Choroid plexus epithelial cell (primary cell): ENCODE data around the gene RELN.

Experiments
- DNase-seq: peaks from one replicate; pipeline ENCODE4 v3.0.0-alpha.2; 2010; ENCODE audit warnings: low read depth
- H3K4me3 ChIP-seq: 2 replicates; pipeline ENCODE4 v1.5.1; 2011; ENCODE audit warnings: low read depth, mild to moderate bottlenecking, control low read depth, low read length, moderate library complexity
- TF ChIP-seq, protein P1 (sequence below): conservative IDR thresholded peaks from 2 replicates; pipeline ENCODE4 v1.5.1; 2011; ENCODE audit warnings: low read depth, mild to moderate bottlenecking, control low read depth, inconsistent platforms, low read length, moderate library complexity

Gene RELN

DNA sequence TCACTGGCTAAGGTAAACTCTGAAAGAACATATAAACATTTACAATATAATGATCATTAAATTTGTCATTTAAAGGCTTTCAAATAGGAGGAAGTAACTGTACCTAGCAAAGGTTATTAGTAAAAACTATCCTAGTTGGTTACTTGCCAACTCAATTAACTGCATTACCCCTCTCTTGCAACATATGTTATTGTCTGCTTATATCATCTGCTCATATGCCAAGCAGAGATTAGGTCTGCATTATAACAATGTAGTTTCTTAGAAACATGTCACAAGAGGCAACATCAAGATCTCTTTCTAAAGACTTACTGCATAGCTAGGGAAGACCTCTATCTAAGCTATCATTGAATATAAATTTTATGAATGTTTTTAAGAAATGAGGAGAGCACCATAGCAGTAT, 132.5 kb downstream of the RELN start:
- TF ChIP-seq, protein P1, sequence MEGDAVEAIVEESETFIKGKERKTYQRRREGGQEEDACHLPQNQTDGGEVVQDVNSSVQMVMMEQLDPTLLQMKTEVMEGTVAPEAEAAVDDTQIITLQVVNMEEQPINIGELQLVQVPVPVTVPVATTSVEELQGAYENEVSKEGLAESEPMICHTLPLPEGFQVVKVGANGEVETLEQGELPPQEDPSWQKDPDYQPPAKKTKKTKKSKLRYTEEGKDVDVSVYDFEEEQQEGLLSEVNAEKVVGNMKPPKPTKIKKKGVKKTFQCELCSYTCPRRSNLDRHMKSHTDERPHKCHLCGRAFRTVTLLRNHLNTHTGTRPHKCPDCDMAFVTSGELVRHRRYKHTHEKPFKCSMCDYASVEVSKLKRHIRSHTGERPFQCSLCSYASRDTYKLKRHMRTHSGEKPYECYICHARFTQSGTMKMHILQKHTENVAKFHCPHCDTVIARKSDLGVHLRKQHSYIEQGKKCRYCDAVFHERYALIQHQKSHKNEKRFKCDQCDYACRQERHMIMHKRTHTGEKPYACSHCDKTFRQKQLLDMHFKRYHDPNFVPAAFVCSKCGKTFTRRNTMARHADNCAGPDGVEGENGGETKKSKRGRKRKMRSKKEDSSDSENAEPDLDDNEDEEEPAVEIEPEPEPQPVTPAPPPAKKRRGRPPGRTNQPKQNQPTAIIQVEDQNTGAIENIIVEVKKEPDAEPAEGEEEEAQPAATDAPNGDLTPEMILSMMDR = no peak
- no peak overlapping the region for H3K4me3 ChIP-seq
- no peak for DNase-seq

DNA sequence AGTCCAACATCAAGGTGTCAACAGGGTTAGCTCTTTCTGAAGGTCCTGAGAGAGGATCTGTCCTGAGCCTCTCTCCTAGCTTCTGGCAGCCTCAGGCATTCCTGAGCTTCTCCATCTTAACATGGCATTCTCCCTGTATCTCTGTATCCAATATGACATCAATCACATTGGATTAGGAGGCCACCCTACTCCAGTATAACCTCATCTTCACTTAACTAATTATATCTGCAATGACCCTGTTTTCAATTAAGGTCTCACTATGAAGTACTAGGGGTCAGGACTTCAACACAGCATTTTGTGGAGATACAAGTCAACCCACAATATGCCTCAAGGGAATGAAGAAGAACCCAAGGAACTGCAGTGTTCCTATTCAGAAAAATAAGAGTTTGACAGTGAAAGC, 133.8 kb downstream of the RELN start:
- H3K4me3 ChIP-seq = no peak overlapping the region
- TF ChIP-seq, protein P1 = no peak
- DNase-seq = no peak

DNA sequence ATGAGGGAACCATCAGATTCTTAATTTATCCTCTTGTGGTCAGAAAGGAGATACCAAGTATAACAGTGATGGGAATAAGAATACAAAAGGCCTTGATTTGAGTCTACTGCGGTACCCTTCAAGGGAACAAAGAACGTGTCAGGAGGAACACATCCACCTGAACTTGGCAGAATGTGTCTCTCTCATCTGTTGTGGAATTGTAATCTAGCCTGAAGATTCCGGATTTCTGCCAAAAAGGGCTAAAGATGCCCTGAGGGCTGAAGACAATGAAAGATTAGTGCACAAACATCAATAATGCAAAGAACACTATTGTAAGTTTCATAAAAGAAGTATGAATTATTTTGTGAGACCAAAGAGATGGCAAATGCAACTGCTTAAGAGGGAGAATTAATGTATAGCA, 134.8 kb downstream of the RELN start:
- TF ChIP-seq, protein P1 = no peak
- DNase-seq = no peak
- no peak overlapping the region for H3K4me3 ChIP-seq

DNA sequence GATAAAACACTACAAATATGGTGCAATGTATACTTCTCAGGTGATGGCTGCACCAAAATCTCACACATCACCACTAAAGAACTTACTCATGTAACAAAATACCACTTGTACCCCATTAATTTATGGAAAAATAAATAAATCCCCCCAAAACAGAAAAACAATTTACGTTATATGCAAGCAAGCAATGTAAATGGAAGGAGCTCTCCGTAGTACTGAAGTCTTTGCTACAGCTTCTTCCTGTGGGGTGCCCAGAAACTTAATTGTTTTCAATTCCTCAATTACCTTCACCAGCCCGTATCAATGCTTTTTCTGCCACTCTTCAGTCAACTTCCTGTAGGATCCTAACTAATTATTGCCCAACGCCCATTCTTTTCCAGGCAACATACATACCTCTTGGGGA, 138.1 kb downstream of the RELN start:
- TF ChIP-seq, protein P1 = no peak
- DNase-seq = peak; percentile 40

DNA sequence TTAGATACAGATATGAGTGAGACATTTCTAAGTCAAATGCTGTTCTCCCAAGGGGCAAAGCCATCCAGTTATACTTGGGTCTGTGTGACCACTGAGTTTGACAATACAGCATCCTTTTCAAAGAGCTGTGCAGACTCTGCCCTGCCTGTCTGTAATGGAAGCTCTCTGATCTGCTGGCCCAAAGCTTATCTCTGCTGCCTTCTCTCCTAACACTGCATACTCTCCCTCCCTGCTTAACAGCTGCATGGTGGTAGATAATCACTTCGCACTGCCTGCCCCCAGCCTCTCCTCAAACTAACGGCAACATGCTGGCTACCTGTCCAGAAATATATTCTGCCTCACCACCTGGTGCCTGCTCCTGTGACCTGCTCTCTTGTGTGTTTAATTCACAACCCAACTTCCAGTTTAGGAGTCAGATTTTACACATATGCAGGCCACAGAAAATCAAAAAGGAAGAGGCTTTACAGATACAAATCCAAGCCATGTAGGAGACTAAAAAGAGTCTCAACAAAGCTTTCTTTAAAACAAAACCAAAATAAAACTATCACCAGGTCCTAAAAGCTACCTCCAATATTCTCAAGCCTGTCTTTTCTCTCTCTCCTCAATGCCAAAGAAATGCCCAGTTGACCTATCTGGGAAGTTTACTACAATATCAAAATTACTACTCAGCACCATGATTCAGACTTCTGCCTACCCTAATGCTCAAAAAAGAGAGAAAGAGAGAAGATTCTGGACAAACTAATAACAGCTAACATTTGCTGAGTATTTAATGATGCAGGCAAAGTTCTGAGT, 145.6 kb downstream of the RELN start:
- TF ChIP-seq, protein P1 = no peak
- no peak for DNase-seq
- no peak overlapping the region for H3K4me3 ChIP-seq

More for the DNA sequence above, 138.1 kb downstream of the RELN start:
- no peak overlapping the region for H3K4me3 ChIP-seq

DNA sequence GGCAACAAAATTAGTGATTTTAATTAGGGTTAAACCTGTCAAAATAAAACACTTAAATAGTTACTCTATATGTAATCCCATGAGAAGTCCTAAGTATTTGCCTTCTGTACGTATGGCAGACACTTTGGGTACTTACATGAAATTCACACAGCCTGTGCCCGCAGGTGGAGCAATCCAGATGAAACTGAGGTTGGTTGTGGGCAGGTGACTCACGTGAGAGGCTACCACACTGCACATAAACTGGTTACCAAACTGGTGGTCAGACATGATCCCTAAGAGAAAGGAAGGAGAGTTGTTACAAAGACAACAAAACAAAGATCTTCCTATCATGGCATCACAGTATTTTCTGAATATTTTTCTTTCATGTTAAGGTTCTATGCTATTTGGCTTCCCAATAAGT, 156.1 kb downstream of the RELN start:
- no peak overlapping the region for H3K4me3 ChIP-seq
- no peak for DNase-seq
- TF ChIP-seq, protein P1 = no peak

DNA sequence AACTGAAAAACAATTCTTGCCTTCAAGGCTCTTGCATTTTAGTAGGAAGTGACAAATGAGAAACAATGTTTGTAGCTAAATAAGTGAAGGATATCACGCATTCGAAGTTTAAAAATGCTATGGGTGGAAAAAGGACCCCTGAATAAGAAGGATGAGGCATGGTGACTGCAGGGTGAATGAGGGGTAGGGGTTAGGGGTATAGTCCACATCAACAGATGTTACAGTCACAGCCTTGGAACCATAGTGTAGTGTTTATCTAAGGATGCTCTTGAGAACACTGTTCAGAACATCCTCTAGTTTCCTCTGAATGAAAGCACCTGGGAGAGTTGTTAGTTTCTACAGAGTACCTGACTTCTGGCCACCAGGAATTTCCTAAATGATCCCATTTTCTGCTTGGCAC, 157.0 kb downstream of the RELN start:
- no peak overlapping the region for H3K4me3 ChIP-seq
- TF ChIP-seq, protein P1 = no peak

More for the DNA sequence above, 157.0 kb downstream of the RELN start:
- no peak for DNase-seq
